ENCODE results near the gene DPPA4. TPM values are rescaled to one million over a fixed set of nuclear protein-coding genes. Genes with fewer than 3 reads are reported as not detected.
"Not testable (repeated sequence)": the region's sequence is repeated elsewhere in the genome, so short reads cannot be mapped to it uniquely, and the experiment has no call there.

Gene DPPA4, protein sequence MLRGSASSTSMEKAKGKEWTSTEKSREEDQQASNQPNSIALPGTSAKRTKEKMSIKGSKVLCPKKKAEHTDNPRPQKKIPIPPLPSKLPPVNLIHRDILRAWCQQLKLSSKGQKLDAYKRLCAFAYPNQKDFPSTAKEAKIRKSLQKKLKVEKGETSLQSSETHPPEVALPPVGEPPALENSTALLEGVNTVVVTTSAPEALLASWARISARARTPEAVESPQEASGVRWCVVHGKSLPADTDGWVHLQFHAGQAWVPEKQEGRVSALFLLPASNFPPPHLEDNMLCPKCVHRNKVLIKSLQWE
- total RNA-seq, result 1 to 10 TPM; 1.1 to 4.4 (median 1.5) TPM
- 0.64 TPM for total RNA-seq (2013)
- 0.08 to 3.4 (median 1.4) reads per million in 29 experiments for total RNA-seq

DNA sequence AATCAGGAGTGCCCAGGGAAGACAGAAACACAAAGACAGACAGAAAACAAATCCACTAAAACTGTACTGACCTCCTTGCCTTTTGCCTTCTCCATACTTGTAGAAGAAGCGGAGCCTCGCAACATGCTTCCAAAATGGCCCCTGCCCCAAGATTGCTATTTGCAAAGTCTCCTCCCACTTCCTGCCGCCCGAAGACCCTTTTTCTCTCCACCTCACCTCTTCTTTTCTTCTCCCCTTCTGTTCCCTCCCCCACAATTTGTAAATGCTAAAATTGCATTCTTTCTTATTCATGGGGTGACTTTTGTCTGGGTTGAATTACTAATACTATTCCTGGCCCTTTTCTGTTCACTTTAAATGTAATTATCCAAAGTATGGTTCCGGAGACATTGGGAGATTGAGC lies at the start of gene DPPA4:
TSS of gene DPPA4 (minus strand) at position 154 of the 400 bp plus-strand sequence. CDS start at position 125, 29 bp downstream.
- Histone ChIP-seq H3K36me3 (ENCODE audit: control insufficient read depth in 2 of 2, extremely low read depth in 1 of 2, insufficient read depth in 1 of 2, low read length in 1 of 2) (no peaks in the 10 kb centered on the region), H3K9me3 (no peaks in the 10 kb centered on the region), H3K4me1 (ENCODE audit: control insufficient read depth in 1 of 2, extremely low read depth in 1 of 2, insufficient read depth in 2 of 2, low read length in 2 of 2) (peaks cover 0 to 2% of the 10 kb centered on the region in 2 experiments), H3K27me3 (replicated peaks in 1 of 2; ENCODE audit: control insufficient read depth in 2 of 2, extremely low read depth in 1 of 2, insufficient read depth in 2 of 2, low read length in 1 of 2) (peaks cover 0 to 28% of the 10 kb centered on the region in 2 experiments), H3K27ac (ENCODE audit: low read length) (no peak within 1 kb of the TSS), H3K4me3 (ENCODE audit: control insufficient read depth in 1 of 2, extremely low read depth in 1 of 2, low read length in 1 of 2) (peak within 1 kb of the TSS; percentile 15 to 81)
- WGBS (ENCODE audit: insufficient coverage), result 100% methylated on average over 2 of the region's 5 CpGs
- H3K4me1 Mint-ChIP-seq, result peaks cover 5 to 13% (median 9%) of the 10 kb centered on the region in 3 donors
- H3K27me3 Mint-ChIP-seq, result peaks cover 30 to 34% of the 10 kb centered on the region in 2 donors
- H3K9me3 Mint-ChIP-seq, result no peaks in the 10 kb centered on the region
- H3K4me3 Mint-ChIP-seq, result peak within 1 kb of the TSS; percentile 57 to 79 (median 78)
- DNase-seq, result peak in 1 of 35 experiments; percentile 3
- POLR2A ChIA-PET, result no interaction called here
- ATAC-seq (replicated peaks in 1 of 4), result no peak
- CTCF ChIA-PET, result no interaction called here
- no peak within 1 kb of the TSS for H3K27ac Mint-ChIP-seq
- no peaks in the 10 kb centered on the region for H3K36me3 Mint-ChIP-seq

DNA sequence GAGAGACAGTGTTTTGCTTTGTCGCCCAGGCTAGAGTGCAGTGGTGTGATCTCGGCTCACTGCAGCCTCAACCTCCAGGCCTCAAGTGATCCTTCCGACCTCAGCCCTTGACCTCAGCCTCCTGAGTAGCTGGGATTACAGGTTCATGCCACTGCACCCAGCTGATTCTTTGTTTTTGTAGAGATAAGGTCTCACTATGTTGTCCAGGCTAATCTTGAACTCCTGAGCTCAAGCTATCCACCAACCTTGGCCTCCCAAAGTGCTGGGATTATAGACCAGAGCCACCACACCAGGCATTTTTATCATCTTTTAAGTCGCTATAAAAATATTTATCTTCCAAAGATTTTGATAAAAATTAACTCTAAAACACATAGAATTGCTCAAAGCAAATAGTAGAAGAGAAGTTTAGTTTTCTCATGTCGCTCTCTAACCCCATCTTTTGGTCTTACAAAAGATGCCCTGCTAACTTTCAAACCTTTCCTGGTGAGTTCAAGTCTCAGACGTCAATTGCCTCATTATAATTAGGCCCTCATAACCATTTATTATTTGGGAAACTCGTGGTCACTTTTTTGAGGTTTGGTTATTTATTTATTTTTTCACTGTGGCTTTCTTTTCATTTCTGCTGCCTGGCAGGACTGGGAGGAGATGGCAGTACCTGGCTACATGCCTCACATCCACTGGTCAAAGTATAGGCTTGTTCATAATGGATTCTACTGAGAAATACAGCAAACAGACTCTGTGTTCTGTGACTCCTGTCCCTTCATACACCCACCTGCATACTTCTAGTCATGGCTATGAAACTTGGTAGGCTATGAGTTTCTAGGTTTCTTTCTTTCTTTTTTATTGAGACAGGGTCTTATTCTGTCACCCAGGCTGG lies 48.3 kb upstream of the DPPA4 start:
- ATAC-seq (replicated peaks in 1 of 4) (no peak), DNase-seq (no peak)
- Histone ChIP-seq H3K27me3 (replicated peaks in 1 of 2; ENCODE audit: control insufficient read depth in 2 of 2, extremely low read depth in 1 of 2, insufficient read depth in 2 of 2, low read length in 1 of 2) (peaks cover 0 to 3% of the 10 kb centered on the region in 2 experiments), H3K9me3 (no peaks in the 10 kb centered on the region), H3K27ac (ENCODE audit: low read length) (no peak overlapping the region), H3K36me3 (ENCODE audit: control insufficient read depth in 2 of 2, extremely low read depth in 1 of 2, insufficient read depth in 1 of 2, low read length in 1 of 2) (no peaks in the 10 kb centered on the region), H3K4me3 (ENCODE audit: control insufficient read depth in 1 of 2, extremely low read depth in 1 of 2, low read length in 1 of 2) (no peak overlapping the region), H3K4me1 (ENCODE audit: control insufficient read depth in 1 of 2, extremely low read depth in 1 of 2, insufficient read depth in 2 of 2, low read length in 2 of 2) (peaks cover 0 to 2% of the 10 kb centered on the region in 2 experiments)
- POLR2A ChIA-PET, result no interaction called here
- Mint-ChIP-seq H3K36me3 (no peaks in the 10 kb centered on the region), H3K27me3 (peaks cover 0 to 2% of the 10 kb centered on the region in 2 donors), H3K4me1 (no peaks in the 10 kb centered on the region), H3K27ac (no peak overlapping the region), H3K9me3 (no peaks in the 10 kb centered on the region), H3K4me3 (no peak overlapping the region)
- CTCF ChIA-PET, result no interaction called here
- WGBS (ENCODE audit: insufficient coverage), result 92% methylated on average over 2 of the region's 7 CpGs

DNA sequence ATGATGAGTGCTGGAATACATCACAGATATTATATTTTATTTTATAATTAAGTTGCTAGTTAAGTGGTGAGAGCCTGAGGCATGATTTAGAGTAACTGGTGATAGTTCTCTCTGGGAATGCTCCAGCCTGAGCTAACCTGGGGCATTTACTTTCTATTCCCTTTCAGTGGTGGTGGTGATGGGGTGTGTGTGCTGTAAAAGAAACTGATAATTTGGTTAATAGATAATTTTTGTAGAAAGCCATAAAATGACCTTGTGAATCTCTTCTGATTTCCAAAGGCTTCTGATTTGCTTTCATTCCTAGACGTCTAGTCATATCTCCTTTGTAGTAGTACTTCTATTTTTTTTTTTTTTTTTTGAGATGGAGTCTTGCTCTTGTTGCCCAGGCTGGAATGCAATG lies 46.8 kb upstream of the DPPA4 start:
- Mint-ChIP-seq H3K36me3 (no peaks in the 10 kb centered on the region), H3K4me1 (no peaks in the 10 kb centered on the region), H3K27me3 (peaks cover 0 to 2% of the 10 kb centered on the region in 2 donors), H3K9me3 (no peaks in the 10 kb centered on the region), H3K4me3 (no peak overlapping the region), H3K27ac (no peak overlapping the region)
- CTCF ChIA-PET, result no interaction called here
- POLR2A ChIA-PET, result no interaction called here
- ATAC-seq (replicated peaks in 1 of 4), result no peak
- no peaks in the 10 kb centered on the region for H3K36me3 ChIP-seq (ENCODE audit: control insufficient read depth in 2 of 2, extremely low read depth in 1 of 2, insufficient read depth in 1 of 2, low read length in 1 of 2)
- no peak for DNase-seq
- H3K27me3 ChIP-seq (replicated peaks in 1 of 2; ENCODE audit: control insufficient read depth in 2 of 2, extremely low read depth in 1 of 2, insufficient read depth in 2 of 2, low read length in 1 of 2), result no peaks in the 10 kb centered on the region
- no CpG with 5 or more reads among the region's 1 CpG for WGBS (ENCODE audit: insufficient coverage)
- H3K9me3 ChIP-seq, result no peaks in the 10 kb centered on the region
- peaks cover 0 to 2% of the 10 kb centered on the region in 2 experiments for H3K4me1 ChIP-seq (ENCODE audit: control insufficient read depth in 1 of 2, extremely low read depth in 1 of 2, insufficient read depth in 2 of 2, low read length in 2 of 2)
- H3K27ac ChIP-seq (ENCODE audit: low read length), result no peak overlapping the region
- H3K4me3 ChIP-seq (ENCODE audit: control insufficient read depth in 1 of 2, extremely low read depth in 1 of 2, low read length in 1 of 2), result no peak overlapping the region

DNA sequence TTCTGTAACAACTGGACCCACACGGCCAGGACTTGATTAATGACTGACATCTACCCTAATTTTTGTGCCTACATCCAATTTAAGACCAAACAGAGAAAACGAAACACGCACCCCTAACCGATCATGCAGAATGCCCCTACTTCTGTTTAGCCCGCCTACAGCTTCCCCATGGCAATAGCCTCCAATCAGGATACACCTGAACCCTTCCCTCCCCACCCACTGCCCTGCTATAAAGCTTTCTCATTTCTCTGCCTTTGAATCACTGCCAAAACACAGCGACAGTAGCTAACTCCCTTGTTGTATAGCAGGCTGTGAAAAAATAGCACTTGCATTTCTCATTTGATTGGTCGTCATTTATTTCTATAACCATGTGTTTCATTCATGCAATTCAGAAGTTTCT lies 45.2 kb upstream of the DPPA4 start:
- Mint-ChIP-seq H3K36me3 (no peaks in the 10 kb centered on the region), H3K4me1 (no peaks in the 10 kb centered on the region), H3K9me3 (no peaks in the 10 kb centered on the region), H3K27ac (no peak overlapping the region), H3K27me3 (peaks cover 0 to 2% of the 10 kb centered on the region in 2 donors), H3K4me3 (no peak overlapping the region)
- ATAC-seq (replicated peaks in 1 of 4) (no peak), DNase-seq (no peak)
- Histone ChIP-seq H3K4me3 (ENCODE audit: control insufficient read depth in 1 of 2, extremely low read depth in 1 of 2, low read length in 1 of 2) (no peak overlapping the region), H3K27me3 (replicated peaks in 1 of 2; ENCODE audit: control insufficient read depth in 2 of 2, extremely low read depth in 1 of 2, insufficient read depth in 2 of 2, low read length in 1 of 2) (no peaks in the 10 kb centered on the region), H3K4me1 (ENCODE audit: control insufficient read depth in 1 of 2, extremely low read depth in 1 of 2, insufficient read depth in 2 of 2, low read length in 2 of 2) (peaks cover 0 to 2% of the 10 kb centered on the region in 2 experiments), H3K9me3 (no peaks in the 10 kb centered on the region), H3K27ac (ENCODE audit: low read length) (no peak overlapping the region), H3K36me3 (ENCODE audit: control insufficient read depth in 2 of 2, extremely low read depth in 1 of 2, insufficient read depth in 1 of 2, low read length in 1 of 2) (no peaks in the 10 kb centered on the region)
- CTCF ChIA-PET, result no interaction called here
- POLR2A ChIA-PET, result no interaction called here
- 72% methylated on average over 5 of the region's 7 CpGs for WGBS (ENCODE audit: insufficient coverage)

DNA sequence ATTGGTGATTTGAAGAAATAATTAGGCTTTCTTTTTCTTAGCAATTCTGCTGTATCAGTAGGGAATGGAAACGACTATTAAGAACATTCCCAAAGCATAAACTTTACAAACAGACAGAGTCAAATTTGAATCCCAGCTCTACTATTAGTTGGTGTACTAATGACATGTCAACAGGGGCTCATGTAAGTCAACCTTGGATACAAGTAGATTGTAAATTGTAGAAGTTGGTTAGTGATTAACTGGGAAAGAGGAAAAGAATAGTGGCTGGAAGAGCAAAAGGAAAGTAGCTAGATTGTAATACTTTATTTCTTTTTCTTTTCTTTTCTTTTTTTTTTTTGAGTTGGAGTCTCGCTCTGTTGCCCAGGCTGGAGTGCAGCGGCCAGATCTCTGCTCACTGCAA lies 38.6 kb upstream of the DPPA4 start:
- Mint-ChIP-seq H3K9me3 (no peaks in the 10 kb centered on the region), H3K36me3 (no peaks in the 10 kb centered on the region), H3K27ac (no peak overlapping the region), H3K27me3 (no peaks in the 10 kb centered on the region), H3K4me3 (no peak overlapping the region), H3K4me1 (no peaks in the 10 kb centered on the region)
- H3K4me3 ChIP-seq (ENCODE audit: control insufficient read depth in 1 of 2, extremely low read depth in 1 of 2, low read length in 1 of 2), result no peak overlapping the region
- H3K4me1 ChIP-seq (ENCODE audit: control insufficient read depth in 1 of 2, extremely low read depth in 1 of 2, insufficient read depth in 2 of 2, low read length in 2 of 2), result no peaks in the 10 kb centered on the region
- H3K36me3 ChIP-seq (ENCODE audit: control insufficient read depth in 2 of 2, extremely low read depth in 1 of 2, insufficient read depth in 1 of 2, low read length in 1 of 2), result no peaks in the 10 kb centered on the region
- H3K9me3 ChIP-seq, result no peaks in the 10 kb centered on the region
- ChIA-PET CTCF (no interaction called here), POLR2A (no interaction called here)
- H3K27me3 ChIP-seq (replicated peaks in 1 of 2; ENCODE audit: control insufficient read depth in 2 of 2, extremely low read depth in 1 of 2, insufficient read depth in 2 of 2, low read length in 1 of 2), result no peaks in the 10 kb centered on the region
- no peak overlapping the region for H3K27ac ChIP-seq (ENCODE audit: low read length)
- 83% methylated on average over 1 of the region's 3 CpGs for WGBS (ENCODE audit: insufficient coverage)
- DNase-seq, result no peak
- no peak for ATAC-seq (replicated peaks in 1 of 4)

DNA sequence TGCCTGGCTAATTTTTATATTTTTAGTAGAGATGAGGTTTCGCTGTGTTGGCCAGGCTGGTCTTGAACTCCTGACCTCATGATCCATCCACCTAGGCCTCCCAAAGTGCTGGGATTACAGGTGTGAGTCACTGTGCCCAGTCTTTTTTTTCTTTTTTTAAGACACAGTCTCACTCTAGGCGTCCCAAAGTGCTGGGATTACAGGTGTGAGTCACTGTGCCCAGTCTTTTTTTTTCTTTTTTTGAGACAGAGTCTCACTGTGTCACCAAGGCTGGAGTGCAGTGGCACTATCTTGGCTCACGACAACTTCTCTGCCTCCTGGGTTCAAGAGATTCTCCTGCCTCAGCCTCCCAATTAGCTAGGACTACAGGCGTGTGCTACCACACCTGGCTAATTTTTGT lies 37.1 kb upstream of the DPPA4 start:
- H3K4me3 Mint-ChIP-seq; H3K27ac ChIP-seq (ENCODE audit: low read length); H3K27ac Mint-ChIP-seq; ATAC-seq (replicated peaks in 1 of 4); H3K4me1 Mint-ChIP-seq; H3K36me3 ChIP-seq (ENCODE audit: control insufficient read depth in 2 of 2, extremely low read depth in 1 of 2, insufficient read depth in 1 of 2, low read length in 1 of 2); CTCF ChIA-PET; H3K27me3 Mint-ChIP-seq; H3K27me3 ChIP-seq (replicated peaks in 1 of 2; ENCODE audit: control insufficient read depth in 2 of 2, extremely low read depth in 1 of 2, insufficient read depth in 2 of 2, low read length in 1 of 2); H3K9me3 Mint-ChIP-seq; H3K4me3 ChIP-seq (ENCODE audit: control insufficient read depth in 1 of 2, extremely low read depth in 1 of 2, low read length in 1 of 2); H3K9me3 ChIP-seq; H3K4me1 ChIP-seq (ENCODE audit: control insufficient read depth in 1 of 2, extremely low read depth in 1 of 2, insufficient read depth in 2 of 2, low read length in 2 of 2); DNase-seq; POLR2A ChIA-PET; H3K36me3 Mint-ChIP-seq: not testable (repeated sequence)
- WGBS (ENCODE audit: insufficient coverage), result 75% methylated on average over 2 of the region's 4 CpGs

All from T-cell (primary cell).